ENCODE results near the gene HEATR5A. TPM values are rescaled to one million over a fixed set of nuclear protein-coding genes. Genes with fewer than 3 reads are reported as not detected.
"Not testable (repeated sequence)": the region's sequence is repeated elsewhere in the genome, so short reads cannot be mapped to it uniquely, and the experiment has no call there.

Gene HEATR5A
- total RNA-seq, 1 donor from 2014 or later: 12.4 TPM

DNA sequence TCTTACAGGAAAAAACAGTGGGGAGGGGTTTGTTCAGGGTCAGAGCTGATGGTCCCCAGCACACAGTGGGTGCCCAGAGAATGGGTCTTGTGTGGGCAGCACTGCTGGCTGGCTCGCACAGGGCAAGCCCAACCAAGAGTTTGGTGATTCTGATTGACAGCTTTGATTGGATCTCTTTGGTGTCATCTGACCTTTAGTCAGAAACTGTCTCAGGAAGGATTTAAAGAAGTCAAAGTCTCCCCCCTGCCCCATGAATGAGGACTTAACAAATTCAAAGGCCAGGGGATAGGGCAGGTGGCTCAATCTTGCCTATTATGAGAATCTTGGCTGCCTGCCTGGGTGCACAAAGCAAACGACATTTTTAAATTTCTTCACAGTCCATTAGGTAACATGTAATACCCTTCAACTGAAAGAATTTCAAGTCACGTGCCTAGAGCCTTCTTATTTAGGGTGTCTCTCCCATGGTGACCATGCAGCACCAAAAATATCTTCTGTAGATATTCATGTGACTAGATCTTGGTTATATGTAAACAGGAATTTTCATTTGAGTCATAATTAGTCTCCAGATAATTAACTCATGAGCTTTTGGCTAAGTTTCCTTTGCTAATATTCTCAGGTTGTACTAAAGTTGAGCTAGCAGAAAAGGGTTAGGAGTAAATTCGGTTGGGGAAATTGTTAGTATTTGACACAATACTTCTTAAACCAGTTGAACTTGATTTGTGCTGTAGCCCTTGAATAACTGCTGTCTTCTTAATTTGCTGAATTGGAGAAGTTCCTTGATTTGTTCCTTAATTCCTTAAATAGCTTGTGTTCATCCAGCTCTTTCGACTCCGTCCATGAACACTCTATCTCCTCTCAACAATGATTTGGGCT is 158.3 kb downstream of the HEATR5A start:
- DNase-seq (ENCODE audit: low read depth): no peak
- H3K4me3 ChIP-seq (ENCODE audit: low read depth, low read length): no peak overlapping the region
- no peaks in the 10 kb centered on the region for H3K27me3 ChIP-seq (ENCODE audit: control insufficient read depth, insufficient read depth, low read length)
- TF ChIP-seq, protein P1, sequence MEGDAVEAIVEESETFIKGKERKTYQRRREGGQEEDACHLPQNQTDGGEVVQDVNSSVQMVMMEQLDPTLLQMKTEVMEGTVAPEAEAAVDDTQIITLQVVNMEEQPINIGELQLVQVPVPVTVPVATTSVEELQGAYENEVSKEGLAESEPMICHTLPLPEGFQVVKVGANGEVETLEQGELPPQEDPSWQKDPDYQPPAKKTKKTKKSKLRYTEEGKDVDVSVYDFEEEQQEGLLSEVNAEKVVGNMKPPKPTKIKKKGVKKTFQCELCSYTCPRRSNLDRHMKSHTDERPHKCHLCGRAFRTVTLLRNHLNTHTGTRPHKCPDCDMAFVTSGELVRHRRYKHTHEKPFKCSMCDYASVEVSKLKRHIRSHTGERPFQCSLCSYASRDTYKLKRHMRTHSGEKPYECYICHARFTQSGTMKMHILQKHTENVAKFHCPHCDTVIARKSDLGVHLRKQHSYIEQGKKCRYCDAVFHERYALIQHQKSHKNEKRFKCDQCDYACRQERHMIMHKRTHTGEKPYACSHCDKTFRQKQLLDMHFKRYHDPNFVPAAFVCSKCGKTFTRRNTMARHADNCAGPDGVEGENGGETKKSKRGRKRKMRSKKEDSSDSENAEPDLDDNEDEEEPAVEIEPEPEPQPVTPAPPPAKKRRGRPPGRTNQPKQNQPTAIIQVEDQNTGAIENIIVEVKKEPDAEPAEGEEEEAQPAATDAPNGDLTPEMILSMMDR (IDR thresholded peaks at IDR 0.05; ENCODE audit: insufficient read depth, low read length, poor library complexity, severe bottlenecking): no peak
- no peaks in the 10 kb centered on the region for H3K36me3 ChIP-seq (ENCODE audit: control insufficient read depth, insufficient read depth, low read length)

- DNase-seq (ENCODE audit: low read depth): no peak
- Histone ChIP-seq H3K27me3 (ENCODE audit: control insufficient read depth, insufficient read depth, low read length) (no peaks in the 10 kb centered on the region), H3K36me3 (ENCODE audit: control insufficient read depth, insufficient read depth, low read length) (no peaks in the 10 kb centered on the region), H3K4me3 (ENCODE audit: low read depth, low read length) (no peak overlapping the region)
- TF ChIP-seq, protein P1 (IDR thresholded peaks at IDR 0.05; ENCODE audit: insufficient read depth, low read length, poor library complexity, severe bottlenecking): no peak
These were observed 158.9 kb downstream of the HEATR5A start for GRCh38 chr14:31261523-31261858.

DNA sequence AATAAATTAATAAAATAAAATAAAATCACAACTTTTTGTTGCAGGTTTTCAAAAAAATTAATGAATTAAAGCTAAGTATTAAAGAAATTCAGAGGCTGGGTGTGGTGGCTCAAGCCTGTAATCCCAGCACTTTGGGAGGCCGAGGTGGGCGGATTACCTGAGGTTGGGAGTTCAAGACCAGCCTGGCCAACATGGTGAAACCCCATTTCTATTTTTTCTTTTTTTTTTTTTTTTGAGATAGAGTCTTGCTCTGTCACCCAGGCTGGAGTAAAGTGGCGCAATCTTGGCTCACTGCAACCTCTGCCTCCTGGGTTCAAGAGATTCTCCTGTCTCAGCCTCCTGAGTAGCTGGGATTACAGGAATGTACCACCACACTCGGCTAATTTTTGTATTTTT is 161.3 kb downstream of the HEATR5A start:
- H3K4me3 ChIP-seq (ENCODE audit: low read depth, low read length); H3K27me3 ChIP-seq (ENCODE audit: control insufficient read depth, insufficient read depth, low read length); H3K36me3 ChIP-seq (ENCODE audit: control insufficient read depth, insufficient read depth, low read length); DNase-seq (ENCODE audit: low read depth): not testable (repeated sequence)

GRCh38 chr14:31258427-31259039 is 161.8 kb downstream of the HEATR5A start:
- Histone ChIP-seq H3K27me3 (ENCODE audit: control insufficient read depth, insufficient read depth, low read length) (no peaks in the 10 kb centered on the region), H3K36me3 (ENCODE audit: control insufficient read depth, insufficient read depth, low read length) (no peaks in the 10 kb centered on the region), H3K4me3 (ENCODE audit: low read depth, low read length) (no peak overlapping the region)
- DNase-seq (ENCODE audit: low read depth): no peak
- TF ChIP-seq, protein P1 (IDR thresholded peaks at IDR 0.05; ENCODE audit: insufficient read depth, low read length, poor library complexity, severe bottlenecking): no peak

DNA sequence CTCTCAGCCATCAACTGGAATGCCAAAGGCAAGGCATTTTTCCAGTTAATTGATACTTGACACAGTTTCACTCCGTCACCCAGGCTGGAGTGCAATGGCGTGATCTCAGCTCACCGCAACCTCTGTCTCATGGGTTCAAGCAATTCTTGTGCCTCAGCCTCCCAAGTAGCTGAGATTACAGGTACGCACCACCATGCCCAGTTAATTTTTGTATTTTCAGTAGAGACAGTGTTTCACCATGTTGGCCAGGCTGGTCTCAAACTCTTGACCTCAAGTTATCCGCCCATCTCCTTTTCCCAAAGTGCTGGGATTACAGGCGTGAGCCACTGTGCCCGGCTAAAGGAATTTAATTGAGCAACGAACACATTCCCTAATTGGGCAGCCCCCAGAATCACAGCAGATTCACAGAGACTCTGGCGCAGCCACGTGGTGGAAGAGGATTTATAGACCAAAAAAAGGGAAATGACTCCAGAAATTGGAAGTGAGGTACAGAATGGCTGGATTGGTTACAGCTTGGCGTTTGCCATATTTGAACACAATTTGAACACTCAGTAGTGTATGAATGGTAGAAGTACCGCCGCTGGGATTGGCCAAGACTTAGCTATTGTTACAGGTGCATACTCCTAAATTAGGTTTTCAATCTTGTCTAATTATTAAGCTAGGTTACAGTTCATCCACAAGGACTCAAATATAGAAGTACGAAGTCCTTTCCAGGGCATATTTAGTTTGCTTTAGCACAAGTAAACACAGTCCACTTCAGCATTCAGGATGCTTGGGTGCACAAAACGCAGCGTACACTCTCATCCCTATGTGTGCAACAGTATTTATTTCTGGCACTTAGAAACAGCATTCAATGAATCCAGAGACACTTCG is 162.6 kb downstream of the HEATR5A start:
- not testable (repeated sequence) for H3K27me3 ChIP-seq (ENCODE audit: control insufficient read depth, insufficient read depth, low read length)

GRCh38 chr14:31257244-31257553 is 163.2 kb downstream of the HEATR5A start:
- H3K4me3 ChIP-seq (ENCODE audit: low read depth, low read length): no peak overlapping the region
- H3K36me3 ChIP-seq (ENCODE audit: control insufficient read depth, insufficient read depth, low read length): no peaks in the 10 kb centered on the region
- DNase-seq (ENCODE audit: low read depth): no peak
- H3K27me3 ChIP-seq (ENCODE audit: control insufficient read depth, insufficient read depth, low read length): no peaks in the 10 kb centered on the region
- TF ChIP-seq, protein P1 (IDR thresholded peaks at IDR 0.05; ENCODE audit: insufficient read depth, low read length, poor library complexity, severe bottlenecking): no peak

More for the DNA sequence above, 162.6 kb downstream of the HEATR5A start:
- not testable (repeated sequence) for H3K36me3 ChIP-seq (ENCODE audit: control insufficient read depth, insufficient read depth, low read length); H3K4me3 ChIP-seq (ENCODE audit: low read depth, low read length); DNase-seq (ENCODE audit: low read depth)

Measured in kidney epithelial cell (primary cell).